Psoas muscle (tissue), 8 donors: ENCODE measurements around the gene CDH4. TPM values are rescaled to one million over a fixed set of nuclear protein-coding genes. Genes with fewer than 3 reads are reported as not detected.

Source experiments
- ATAC-seq, 4 donors: fragments of 200-7000 bp; cut with Tn5 transposase; one replicate each; pipeline ENCODE4 v1.9.1; 2020; ENCODE audit warnings: moderate library complexity in 3 of 4, mild to moderate bottlenecking in 2 of 4
- DNase-seq, 2 donors: peaks; one replicate each; pipeline ENCODE4 v3.0.0-alpha.2; 2020
- H3K27ac ChIP-seq: fragments of 200-600 bp; one replicate; pipeline ENCODE4 v1.8.0; 2022
- H3K27me3 ChIP-seq, 3 donors: fragments of 200-600 bp in 1 of 3; one replicate each; pipeline versions ENCODE4 v1.6.1 to v1.8.0; 2013 to 2022; ENCODE audit warnings: low read length in 2 of 3, mild to moderate bottlenecking in 2 of 3, moderate library complexity in 1 of 3; ENCODE audit not compliant: insufficient read depth in 3 of 3
- H3K36me3 ChIP-seq, 2 donors: fragments of 200-600 bp in 1 of 2; one replicate each; pipeline versions ENCODE4 v1.6.1 to v1.8.0; 2013 to 2022; ENCODE audit warnings: low read depth in 1 of 2, mild to moderate bottlenecking in 1 of 2, moderate library complexity in 1 of 2; ENCODE audit not compliant: insufficient read depth in 1 of 2
- H3K4me1 ChIP-seq: fragments of 200-600 bp; one replicate; pipeline ENCODE4 v1.8.0; 2022
- H3K4me3 ChIP-seq: fragments of 200-600 bp; one replicate; pipeline ENCODE4 v1.8.0; 2022; ENCODE audit warnings: mild to moderate bottlenecking
- H3K9me3 ChIP-seq: fragments of 200-600 bp; one replicate; pipeline ENCODE4 v1.8.0; 2022
- WGBS, 3 donors: extraction: QIAGEN DNeasy Blood & Tissue Kit; methylation state at CpG; one replicate each; pipeline versions ENCODE4 v1.1.6 to v1.1.7; 2013; 5-methylcytosine and 5-hydroxymethylcytosine counted together
- intact Hi-C, 2 donors: fragments of 100-400 bp; cut with DNase I; formaldehyde crosslinking; loops; one replicate each; pipeline versions ENCODE4 v1.11.0 to v1.14.2; 2022
- polyA plus RNA-seq, 3 donors: library from polyadenylated mRNA; stranded (reverse); fragments of 200-250 nt; gene quantifications; one replicate each; pipeline ENCODE4 v1.2.3, GENCODE V29; 2013
- total RNA-seq, 4 donors: library from RNA; stranded (reverse); fragmentation: NEBNext Ultra II Directional in 2 of 4; extraction: Animal tissue kit (Norgen Biotek cat#: 25700) in 2 of 4; gene quantifications; one replicate each; pipeline versions ENCODE4 v1.2.1 to v1.2.4, GENCODE V29; 2021 to 2023
- TF ChIP-seq, protein P1 (sequence below): fragments of 200-600 bp; IDR thresholded peaks from one replicate; pipeline ENCODE4 v1.8.0; 2022; ENCODE audit warnings: antibody characterized with exemption
- donor health status: healthy with polysubstance abuse.
- donor health status: DM: no; HTN: no; CAD: no; lungs with moderate emphysema.
- donor health status: Bipolar disorder and iron deficiency.
- donor health status: healthy.
- donor health status: DM: yes; HTN: yes; CAD: no.
- donor health status: DM: no; HTN: no; CAD: no.
- donor health status: DM: no; HTN: no; CAD: no.
- donor health status: DM: yes; HTN: yes; CAD: no.

CDH4 gene
- total and polyA plus RNA-seq, 7 donors = 0.26 to 1.0 (median 0.34) TPM

DNA sequence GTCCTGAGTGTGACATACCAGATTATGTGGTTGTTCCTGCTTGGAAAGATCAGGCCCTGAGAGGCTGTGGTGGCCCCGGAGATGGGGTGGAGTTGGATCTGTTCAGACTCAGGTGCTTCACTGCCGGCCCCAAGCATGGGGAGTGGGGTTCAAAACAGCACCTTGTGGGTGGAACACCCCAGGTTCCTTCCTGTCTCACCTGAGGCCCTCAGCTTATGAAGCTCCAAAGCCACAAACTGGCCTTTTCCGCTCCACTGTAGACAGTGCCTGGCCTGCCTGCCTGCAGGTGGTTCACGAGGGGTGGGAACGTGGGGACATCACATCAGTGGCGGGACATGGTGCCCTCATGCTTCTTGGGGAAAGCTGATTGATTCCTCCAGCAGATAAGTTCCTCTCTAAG is 667.2 kb downstream of the CDH4 start:
- H3K27me3 ChIP-seq = peaks cover 0 to 6% (median 0%) of the 10 kb centered on the region in 3 donors
- intact Hi-C loops = no loop called here
- DNase-seq = no peak
- no peak for ATAC-seq
- TF ChIP-seq, protein P1, sequence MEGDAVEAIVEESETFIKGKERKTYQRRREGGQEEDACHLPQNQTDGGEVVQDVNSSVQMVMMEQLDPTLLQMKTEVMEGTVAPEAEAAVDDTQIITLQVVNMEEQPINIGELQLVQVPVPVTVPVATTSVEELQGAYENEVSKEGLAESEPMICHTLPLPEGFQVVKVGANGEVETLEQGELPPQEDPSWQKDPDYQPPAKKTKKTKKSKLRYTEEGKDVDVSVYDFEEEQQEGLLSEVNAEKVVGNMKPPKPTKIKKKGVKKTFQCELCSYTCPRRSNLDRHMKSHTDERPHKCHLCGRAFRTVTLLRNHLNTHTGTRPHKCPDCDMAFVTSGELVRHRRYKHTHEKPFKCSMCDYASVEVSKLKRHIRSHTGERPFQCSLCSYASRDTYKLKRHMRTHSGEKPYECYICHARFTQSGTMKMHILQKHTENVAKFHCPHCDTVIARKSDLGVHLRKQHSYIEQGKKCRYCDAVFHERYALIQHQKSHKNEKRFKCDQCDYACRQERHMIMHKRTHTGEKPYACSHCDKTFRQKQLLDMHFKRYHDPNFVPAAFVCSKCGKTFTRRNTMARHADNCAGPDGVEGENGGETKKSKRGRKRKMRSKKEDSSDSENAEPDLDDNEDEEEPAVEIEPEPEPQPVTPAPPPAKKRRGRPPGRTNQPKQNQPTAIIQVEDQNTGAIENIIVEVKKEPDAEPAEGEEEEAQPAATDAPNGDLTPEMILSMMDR = no peak
- H3K9me3 ChIP-seq = no peaks in the 10 kb centered on the region
- 90 to 96% (median 92%) methylated on average over 6 of the region's 6 CpGs for WGBS, 3 donors
- no peak overlapping the region for H3K27ac ChIP-seq
- H3K4me1 ChIP-seq = no peaks in the 10 kb centered on the region
- H3K4me3 ChIP-seq = no peak overlapping the region
- no peaks in the 10 kb centered on the region for H3K36me3 ChIP-seq

GRCh38 chr20:61919675-61920365 is 667.8 kb downstream of the CDH4 start:
- H3K27ac ChIP-seq = no peak overlapping the region
- no peak for ATAC-seq
- no peaks in the 10 kb centered on the region for H3K4me1 ChIP-seq
- no peak for DNase-seq
- H3K9me3 ChIP-seq = no peaks in the 10 kb centered on the region
- H3K36me3 ChIP-seq = no peaks in the 10 kb centered on the region
- H3K4me3 ChIP-seq = no peak overlapping the region
- peaks cover 0 to 6% (median 0%) of the 10 kb centered on the region in 3 donors for H3K27me3 ChIP-seq
- WGBS, 3 donors = 85 to 88% (median 88%) methylated on average over 42 of the region's 42 CpGs
- TF ChIP-seq, protein P1 = no peak
- intact Hi-C loops = no loop called here

DNA sequence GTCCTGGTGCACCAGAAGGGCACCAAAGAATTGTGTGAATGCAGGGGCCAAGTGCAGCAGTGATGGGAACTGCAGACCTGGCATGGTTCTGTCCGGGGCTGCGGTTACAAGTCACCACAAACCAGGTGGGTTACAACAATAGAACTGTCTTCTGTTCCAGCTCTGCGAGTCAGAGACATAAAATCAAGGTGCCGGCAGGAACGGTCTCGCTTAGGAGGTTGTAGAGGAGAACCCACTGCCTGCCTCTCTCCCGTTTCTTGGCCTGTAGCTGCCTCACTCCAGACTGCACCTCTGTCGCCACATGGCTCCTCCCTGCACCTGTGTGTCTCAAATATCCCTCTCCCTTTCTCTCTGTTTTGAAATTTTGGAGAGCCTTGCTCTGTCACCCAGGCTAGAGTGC is 670.4 kb downstream of the CDH4 start:
- Histone ChIP-seq H3K27me3 (peaks cover 0 to under 1% (median 0%) of the 10 kb centered on the region in 3 donors), H3K4me1 (no peaks in the 10 kb centered on the region), H3K9me3 (no peaks in the 10 kb centered on the region), H3K4me3 (no peak overlapping the region), H3K36me3 (no peaks in the 10 kb centered on the region), H3K27ac (no peak overlapping the region)
- DNase-seq (peak in 1 of 2 donors; percentile 7), ATAC-seq (no peak)
- intact Hi-C loops = no loop called here
- WGBS, 3 donors = 77 to 81% (median 79%) methylated on average over 8 of the region's 8 CpGs
- TF ChIP-seq, protein P1 = no peak

DNA sequence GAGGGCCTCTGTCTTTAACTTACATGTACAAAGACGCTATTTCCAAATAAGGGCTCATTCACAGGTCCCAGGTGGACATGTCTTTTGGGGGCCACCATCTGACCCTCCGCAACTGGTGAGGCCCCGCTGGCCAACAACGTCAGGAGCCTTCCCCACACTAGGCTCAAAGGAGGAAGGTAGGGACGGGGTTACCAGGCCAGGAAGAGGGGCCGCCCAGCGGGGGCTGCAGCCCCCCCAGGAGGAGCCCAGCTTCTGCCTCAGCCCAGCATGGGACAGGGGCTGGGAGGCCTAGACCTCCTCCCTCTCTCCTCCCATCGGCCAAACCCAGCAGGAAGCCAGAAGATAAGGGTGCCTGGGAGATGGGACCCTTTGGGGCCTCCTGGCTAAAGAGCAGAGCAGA is 670.9 kb downstream of the CDH4 start:
- TF ChIP-seq, protein P1 = no peak
- Histone ChIP-seq H3K27ac (no peak overlapping the region), H3K9me3 (no peaks in the 10 kb centered on the region), H3K36me3 (no peaks in the 10 kb centered on the region), H3K27me3 (no peaks in the 10 kb centered on the region), H3K4me1 (no peaks in the 10 kb centered on the region), H3K4me3 (no peak overlapping the region)
- DNase-seq (peak in 1 of 2 donors; percentile 0), ATAC-seq (no peak)
- 73 to 82% (median 79%) methylated on average over 7 to 8 of the region's 8 CpGs for WGBS, 3 donors
- intact Hi-C loops = no loop called here
